Measurements from ENCODE around the gene ACVR1B.

The ACVR1B gene

GRCh38 chr12:51951199-51951842 is at the start of gene ACVR1B:
TSS of gene ACVR1B (plus strand) at chr12:51951699. CDS start at chr12:51951744, 45 bp downstream.
- ChIA-PET POLR2A (ENCODE audit: low non-redundant PET) (interaction anchor here (0.5 to 0.7 kb wide), 2 partner anchors 18 to 1036 kb away, joined by 5 to 7 read pairs; no protein-coding TSS in a partner anchor), CTCF (no interaction called here)
- peak within 1 kb of the TSS; percentile 65 for H3K27ac ChIP-seq
- peak; percentile 81 for DNase-seq (ENCODE audit: low spot score)
- TF ChIP-seq CTCF (conservative IDR thresholded peaks at IDR 0.05; ENCODE audit: low read depth) = no peak

- DNase-seq (ENCODE audit: low spot score) = no peak
- ChIA-PET POLR2A (ENCODE audit: low non-redundant PET) (no interaction called here), CTCF (interaction anchor here (0.7 kb wide), 1 partner anchor 75 kb away, joined by 3 read pairs; no protein-coding TSS in a partner anchor)
- no peak overlapping the region for H3K27ac ChIP-seq
- no peak for TF ChIP-seq CTCF (conservative IDR thresholded peaks at IDR 0.05; ENCODE audit: low read depth)
These were observed 49.6 kb upstream of the ACVR1B start for GRCh38 chr12:51901881-51902280.

- no peak for TF ChIP-seq CTCF (conservative IDR thresholded peaks at IDR 0.05; ENCODE audit: low read depth)
- ChIA-PET CTCF (no interaction called here), POLR2A (ENCODE audit: low non-redundant PET) (no interaction called here)
These were observed 46.5 kb upstream of the ACVR1B start for GRCh38 chr12:51904951-51905470.

GRCh38 chr12:51905471-51906429 is 45.7 kb upstream of the ACVR1B start:
- no peak for TF ChIP-seq CTCF (conservative IDR thresholded peaks at IDR 0.05; ENCODE audit: low read depth)
- POLR2A ChIA-PET (ENCODE audit: low non-redundant PET) = no interaction called here
- peak overlapping the region; percentile 36; the same call in 1 of the 2 replicates for H3K27ac ChIP-seq
- no peak for DNase-seq (ENCODE audit: low spot score)
- CTCF ChIA-PET = no interaction called here

More at GRCh38 chr12:51904951-51905470, 46.5 kb upstream of the ACVR1B start:
- peak overlapping the region; percentile 36; the same call in 1 of the 2 replicates for H3K27ac ChIP-seq
- DNase-seq (ENCODE audit: low spot score) = no peak

GRCh38 chr12:51906430-51907082 is 44.9 kb upstream of the ACVR1B start:
- no peak overlapping the region for H3K27ac ChIP-seq
- ChIA-PET CTCF (no interaction called here), POLR2A (ENCODE audit: low non-redundant PET) (no interaction called here)
- no peak for TF ChIP-seq CTCF (conservative IDR thresholded peaks at IDR 0.05; ENCODE audit: low read depth)
- DNase-seq (ENCODE audit: low spot score) = no peak
